GM12878 (cell line): ENCODE measurements around the gene UBAP1. TPM values are rescaled to one million over a fixed set of nuclear protein-coding genes. Genes with fewer than 3 reads are reported as not detected.

Source experiments
- ATAC-seq: fragments of 200-7000 bp; cut with Tn5 transposase; 3 replicates; pipeline ENCODE4 v1.9.1; 2020; ENCODE audit warnings: mild to moderate bottlenecking, moderate library complexity
- BruUV-seq: library from RNA; stranded (reverse); fragments of 400-500 nt; replicated peaks from 2 replicates; lab custom pipeline; 2021; lab: Mats Ljungman, UMichigan
- CTCF ChIA-PET: fragments of 300-600 bp; sonication (Branson Sonifier 250); formaldehyde crosslinking; extraction: SDS; loops from one replicate; lab custom pipeline; 2021; ENCODE audit warnings: inconsistent platforms; lab: Yijun Ruan, JAX
- POLR2A ChIA-PET: fragments of 350-600 bp; formaldehyde crosslinking; extraction: SDS; loops from one replicate; lab custom pipeline; 2021; ENCODE audit warnings: inconsistent platforms; lab: Charles Lee
- RAD21 ChIA-PET: fragments of 300-600 bp; sonication (Branson Sonifier 250); formaldehyde crosslinking; loops from one replicate; lab custom pipeline; 2023; ENCODE audit warnings: antibody characterized with exemption; ENCODE audit not compliant: unreplicated experiment; lab: Charles Lee
- SMC1A ChIA-PET: fragments of 300-600 bp; sonication (Branson Sonifier 250); formaldehyde crosslinking; loops from one replicate; lab custom pipeline; 2023; ENCODE audit not compliant: unreplicated experiment, uncharacterized antibody; lab: Charles Lee
- DNase-seq: peaks from one replicate; pipeline ENCODE4 v3.0.0-alpha.2; 2011; ENCODE audit warnings: low read depth, low spot score
- FAIRE-seq: peaks from 3 replicates; lab custom pipeline; 2011; peaks lifted over from hg19 to GRCh38; lab: Jason Lieb, UNC
- H2AFZ ChIP-seq: 2 replicates; pipeline ENCODE4 v1.6.0; 2011; ENCODE audit warnings: low read depth, low read length, control low read depth; ENCODE audit not compliant: control insufficient read depth
- H3K27ac ChIP-seq: 2 replicates; pipeline ENCODE4 v1.5.1; 2011; ENCODE audit warnings: control low read depth; ENCODE audit not compliant: control insufficient read depth, insufficient read depth
- H3K27me3 ChIP-seq, 2 experiments: replicated peaks in 1 of 2; 2 replicates each; pipeline versions ENCODE4 v1.6.0 to v1.6.1; 2011; ENCODE audit warnings: low read length in 1 of 2; ENCODE audit not compliant: control insufficient read depth in 2 of 2, insufficient read depth in 2 of 2
- H3K36me3 ChIP-seq, 2 experiments: 2 replicates each; pipeline ENCODE4 v1.5.1; 2011; ENCODE audit warnings: low read length in 1 of 2; ENCODE audit not compliant: control insufficient read depth in 2 of 2, insufficient read depth in 2 of 2
- H3K4me1 ChIP-seq: 2 replicates; pipeline ENCODE4 v1.6.1; 2011; ENCODE audit warnings: mild to moderate bottlenecking, low read length, moderate library complexity, mixed read lengths; ENCODE audit not compliant: control insufficient read depth, insufficient read depth
- H3K4me2 ChIP-seq: 2 replicates; pipeline ENCODE4 v1.6.0; 2011; ENCODE audit warnings: control low read depth; ENCODE audit not compliant: control insufficient read depth, insufficient read depth
- H3K4me3 ChIP-seq: fragments of 200-600 bp; sonication (generic); 2 replicates; pipeline ENCODE4 v1.5.1; 2016
- H3K79me2 ChIP-seq: 2 replicates; pipeline ENCODE4 v1.6.0; 2011; ENCODE audit warnings: low read length; ENCODE audit not compliant: control insufficient read depth, insufficient read depth
- H3K9ac ChIP-seq: 2 replicates; pipeline ENCODE4 v1.8.0; 2011; ENCODE audit warnings: low read length, control low read depth, mixed read lengths; ENCODE audit not compliant: control insufficient read depth, insufficient read depth
- H3K9me3 ChIP-seq: replicated peaks from 3 replicates; pipeline ENCODE4 v1.5.1; 2011; ENCODE audit warnings: mild to moderate bottlenecking, low read length; ENCODE audit not compliant: control insufficient read depth, insufficient read depth
- H4K20me1 ChIP-seq: 2 replicates; pipeline ENCODE4 v1.6.0; 2011; ENCODE audit not compliant: control insufficient read depth, insufficient read depth
- BRCA1 ChIP-seq: IDR thresholded peaks from 2 replicates; pipeline ENCODE4 v1.6.1; 2011; ENCODE audit warnings: low read depth, low read length, improper control_type of control experiment
- CBX5 ChIP-seq: sonication (generic); IDR thresholded peaks from 2 replicates; pipeline ENCODE4 v1.6.1; 2016; ENCODE audit warnings: low read depth, moderate library complexity, mild to moderate bottlenecking, inconsistent platforms
- CREB1 ChIP-seq: IDR thresholded peaks from 2 replicates; pipeline ENCODE4 v1.6.1; 2012; ENCODE audit warnings: low read depth, mild to moderate bottlenecking, inconsistent platforms
- ETV6 ChIP-seq, 2 experiments: fragments of 450-650 bp in 1 of 2; IDR thresholded peaks in 1 of 2; conservative IDR thresholded peaks in 1 of 2; 2 replicates each; pipeline ENCODE4 v1.6.1; 2014; ENCODE audit warnings: antibody characterized with exemption in 1 of 2, borderline replicate concordance in 1 of 2, low read depth in 1 of 2, mild to moderate bottlenecking in 1 of 2, moderate library complexity in 1 of 2
- KDM1A ChIP-seq: fragments of 200-600 bp; sonication (generic); IDR thresholded peaks from 2 replicates; pipeline ENCODE4 v1.6.1; 2016; ENCODE audit warnings: borderline replicate concordance
- NR2F1 ChIP-seq: fragments of 450-650 bp; conservative IDR thresholded peaks from 2 replicates; pipeline ENCODE4 v1.6.1; 2017; ENCODE audit warnings: mild to moderate bottlenecking
- RELA ChIP-seq: fragments of 450-650 bp; IDR thresholded peaks from 2 replicates; pipeline ENCODE4 v1.8.0; 2014; ENCODE audit warnings: borderline replicate concordance; ENCODE audit not compliant: partially characterized antibody
- WGBS: methylation state at CpG from one replicate; pipeline ENCODE4 v1.1.6; 2016; ENCODE audit warnings: low lambda C conversion rate; ENCODE audit not compliant: insufficient replicate concordance, insufficient coverage; ENCODE audit errors: missing lambda C conversion rate; 5-methylcytosine and 5-hydroxymethylcytosine counted together
- in situ Hi-C: fragments of 300-500 bp; cut with MboI; formaldehyde crosslinking; loops from 9 replicates; pipeline ENCODE4 v1.14.3; 2018; ENCODE audit warnings: mixed read lengths
- intact Hi-C: fragments of 100-400 bp; cut with micrococcal nuclease; formaldehyde crosslinking; loops from one replicate; pipeline ENCODE4 v1.14.2; 2022; ENCODE audit not compliant: unreplicated experiment
- polyA plus RNA-seq, 11 experiments: library from polyadenylated mRNA; depleted of rRNA in 4 of 11; unstranded in 6 of 11; stranded (reverse) in 5 of 11; fragments of >200 nt; fragmentation: Nextera tagmentation in 4 of 11; fragmentation: Illumina TruSeq in 1 of 11; extraction: Ambion mirVana in 4 of 11; extraction: Trizol in 1 of 11; gene quantifications; 1 replicate in 1 of 11; 2 replicates in 10 of 11; pipeline versions ENCODE4 v1.2.1 to v1.2.3, GENCODE V29; 2011 to 2016; ENCODE audit warnings: inconsistent platforms in 2 of 11, missing spikeins in 2 of 11, low read depth in 1 of 11
- total RNA-seq, 4 experiments: library from RNA; depleted of rRNA in 3 of 4; stranded (reverse); fragments of >200 nt in 3 of 4; fragmentation: Illumina TruSeq in 1 of 4; extraction: Trizol in 1 of 4; gene quantifications; 2 replicates each; pipeline versions ENCODE4 v1.2.1 to v1.2.3, GENCODE V29; 2013 to 2021
- TF ChIP-seq, protein P1 (sequence below): IDR thresholded peaks from 2 replicates; pipeline ENCODE4 v1.6.1; 2012; ENCODE audit warnings: mild to moderate bottlenecking, low read depth, low read length
- TF ChIP-seq, protein P2 (sequence below): fragments of 450-650 bp; IDR thresholded peaks from 2 replicates; pipeline ENCODE4 v1.6.1; 2017; ENCODE audit warnings: antibody characterized with exemption, mild to moderate bottlenecking, moderate library complexity
- TF ChIP-seq, protein P3 (sequence below): fragments of 450-650 bp; IDR thresholded peaks from 2 replicates; pipeline ENCODE4 v1.6.1; 2017; ENCODE audit warnings: low read depth, mild to moderate bottlenecking, moderate library complexity

UBAP1 gene
- total and polyA plus RNA-seq, 10 of the 15 experiments (the other 5 are each of a cell fraction or from before 2014, with no cell fraction given) = 2.1 to 47.9 (median 27.2) TPM

DNA sequence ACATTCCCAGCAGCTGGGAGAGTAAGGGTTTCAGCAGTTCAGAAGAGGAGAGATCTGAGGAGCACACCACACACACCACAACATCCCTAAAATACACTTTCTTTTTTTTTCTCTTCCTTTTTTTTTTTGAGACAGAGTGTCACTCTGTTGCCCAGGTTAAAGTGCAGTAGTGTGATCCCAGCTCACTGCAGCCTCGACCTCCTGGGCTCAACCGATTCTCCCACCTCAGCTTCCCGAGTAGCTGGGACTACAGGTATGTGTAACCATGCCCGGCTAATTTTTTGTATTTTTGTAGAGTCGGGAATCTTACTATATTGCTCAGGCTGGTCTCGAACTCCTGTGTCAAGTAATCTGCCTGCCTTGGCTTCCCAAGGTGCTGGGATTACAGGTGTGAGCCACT lies 9.7 kb upstream of the UBAP1 start (continued):
- TF ChIP-seq, protein P1, sequence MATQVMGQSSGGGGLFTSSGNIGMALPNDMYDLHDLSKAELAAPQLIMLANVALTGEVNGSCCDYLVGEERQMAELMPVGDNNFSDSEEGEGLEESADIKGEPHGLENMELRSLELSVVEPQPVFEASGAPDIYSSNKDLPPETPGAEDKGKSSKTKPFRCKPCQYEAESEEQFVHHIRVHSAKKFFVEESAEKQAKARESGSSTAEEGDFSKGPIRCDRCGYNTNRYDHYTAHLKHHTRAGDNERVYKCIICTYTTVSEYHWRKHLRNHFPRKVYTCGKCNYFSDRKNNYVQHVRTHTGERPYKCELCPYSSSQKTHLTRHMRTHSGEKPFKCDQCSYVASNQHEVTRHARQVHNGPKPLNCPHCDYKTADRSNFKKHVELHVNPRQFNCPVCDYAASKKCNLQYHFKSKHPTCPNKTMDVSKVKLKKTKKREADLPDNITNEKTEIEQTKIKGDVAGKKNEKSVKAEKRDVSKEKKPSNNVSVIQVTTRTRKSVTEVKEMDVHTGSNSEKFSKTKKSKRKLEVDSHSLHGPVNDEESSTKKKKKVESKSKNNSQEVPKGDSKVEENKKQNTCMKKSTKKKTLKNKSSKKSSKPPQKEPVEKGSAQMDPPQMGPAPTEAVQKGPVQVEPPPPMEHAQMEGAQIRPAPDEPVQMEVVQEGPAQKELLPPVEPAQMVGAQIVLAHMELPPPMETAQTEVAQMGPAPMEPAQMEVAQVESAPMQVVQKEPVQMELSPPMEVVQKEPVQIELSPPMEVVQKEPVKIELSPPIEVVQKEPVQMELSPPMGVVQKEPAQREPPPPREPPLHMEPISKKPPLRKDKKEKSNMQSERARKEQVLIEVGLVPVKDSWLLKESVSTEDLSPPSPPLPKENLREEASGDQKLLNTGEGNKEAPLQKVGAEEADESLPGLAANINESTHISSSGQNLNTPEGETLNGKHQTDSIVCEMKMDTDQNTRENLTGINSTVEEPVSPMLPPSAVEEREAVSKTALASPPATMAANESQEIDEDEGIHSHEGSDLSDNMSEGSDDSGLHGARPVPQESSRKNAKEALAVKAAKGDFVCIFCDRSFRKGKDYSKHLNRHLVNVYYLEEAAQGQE = no peak
- TF ChIP-seq NR2F1 = no peak
- TF ChIP-seq, protein P2, sequence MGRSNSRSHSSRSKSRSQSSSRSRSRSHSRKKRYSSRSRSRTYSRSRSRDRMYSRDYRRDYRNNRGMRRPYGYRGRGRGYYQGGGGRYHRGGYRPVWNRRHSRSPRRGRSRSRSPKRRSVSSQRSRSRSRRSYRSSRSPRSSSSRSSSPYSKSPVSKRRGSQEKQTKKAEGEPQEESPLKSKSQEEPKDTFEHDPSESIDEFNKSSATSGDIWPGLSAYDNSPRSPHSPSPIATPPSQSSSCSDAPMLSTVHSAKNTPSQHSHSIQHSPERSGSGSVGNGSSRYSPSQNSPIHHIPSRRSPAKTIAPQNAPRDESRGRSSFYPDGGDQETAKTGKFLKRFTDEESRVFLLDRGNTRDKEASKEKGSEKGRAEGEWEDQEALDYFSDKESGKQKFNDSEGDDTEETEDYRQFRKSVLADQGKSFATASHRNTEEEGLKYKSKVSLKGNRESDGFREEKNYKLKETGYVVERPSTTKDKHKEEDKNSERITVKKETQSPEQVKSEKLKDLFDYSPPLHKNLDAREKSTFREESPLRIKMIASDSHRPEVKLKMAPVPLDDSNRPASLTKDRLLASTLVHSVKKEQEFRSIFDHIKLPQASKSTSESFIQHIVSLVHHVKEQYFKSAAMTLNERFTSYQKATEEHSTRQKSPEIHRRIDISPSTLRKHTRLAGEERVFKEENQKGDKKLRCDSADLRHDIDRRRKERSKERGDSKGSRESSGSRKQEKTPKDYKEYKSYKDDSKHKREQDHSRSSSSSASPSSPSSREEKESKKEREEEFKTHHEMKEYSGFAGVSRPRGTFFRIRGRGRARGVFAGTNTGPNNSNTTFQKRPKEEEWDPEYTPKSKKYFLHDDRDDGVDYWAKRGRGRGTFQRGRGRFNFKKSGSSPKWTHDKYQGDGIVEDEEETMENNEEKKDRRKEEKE = no peak
- no peak for TF ChIP-seq BRCA1

DNA sequence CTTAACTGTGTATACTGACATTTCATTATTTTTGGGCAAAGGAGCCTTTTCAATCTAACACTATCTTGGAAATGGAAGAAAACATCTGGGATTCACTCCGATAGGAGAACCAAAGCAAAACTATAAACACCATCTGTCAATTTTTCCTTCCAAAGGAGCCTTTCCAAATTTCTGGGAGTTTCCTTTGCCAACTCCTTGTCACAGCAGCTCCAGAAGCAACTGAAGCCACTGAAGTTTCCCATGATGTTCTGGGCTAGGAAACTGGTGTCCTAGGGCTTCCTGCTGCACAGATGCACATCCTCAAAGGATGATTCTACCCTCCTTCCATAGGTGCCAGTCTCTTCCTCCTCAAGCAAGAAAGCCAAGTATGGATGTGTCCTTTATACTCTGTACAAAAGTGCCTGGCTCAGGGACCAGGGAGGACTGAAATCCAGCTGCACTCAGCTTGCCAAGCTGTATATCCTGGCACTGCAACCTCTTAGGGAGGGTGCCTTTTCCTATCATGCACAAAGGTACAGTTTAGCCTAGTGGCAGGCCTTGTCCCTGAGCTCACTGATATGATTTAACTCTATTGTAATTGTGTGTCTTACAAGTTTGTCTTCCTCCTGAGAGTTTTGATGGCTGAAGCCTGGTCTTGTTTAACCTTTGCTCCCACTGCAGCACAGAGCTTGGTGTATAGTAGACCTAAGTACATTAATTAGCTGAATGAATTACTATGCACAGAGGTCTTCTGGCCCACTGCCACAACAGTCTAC lies 8.4 kb upstream of the UBAP1 start:
- ATAC-seq = peak; percentile 44
- ChIA-PET RAD21 (no interaction called here), SMC1A (interaction anchor here (0.9 to 1.1 kb wide), 2 partner anchors 43 to 47 kb away, joined by 3 read pairs; no protein-coding TSS in a partner anchor), CTCF (interaction anchor here (0.7 to 1.1 kb wide), 3 partner anchors 23 to 82 kb away, joined by 3 to 4 read pairs (median 3); no protein-coding TSS in a partner anchor), POLR2A (interaction anchor here (0.6 to 0.7 kb wide), 2 partner anchors 20 to 759 kb away, joined by 4 read pairs; no protein-coding TSS in a partner anchor)
- H3K79me2 ChIP-seq = no peaks in the 10 kb centered on the region
- H3K4me2 ChIP-seq = no peak overlapping the region
- no peaks in the 10 kb centered on the region for H3K9me3 ChIP-seq
- H2AFZ ChIP-seq = no peak overlapping the region
- no peak overlapping the region for H3K9ac ChIP-seq
- in situ Hi-C loops (no loop called here), intact Hi-C loops (no loop called here)
- no peak for DNase-seq
- H3K27me3 ChIP-seq = no peaks in the 10 kb centered on the region
- no peaks in the 10 kb centered on the region for H4K20me1 ChIP-seq
- BruUV-seq = no TSS peak
- H3K4me3 ChIP-seq = no peak overlapping the region
- FAIRE-seq = no peak
- no peaks in the 10 kb centered on the region for H3K36me3 ChIP-seq
- H3K4me1 ChIP-seq = no peaks in the 10 kb centered on the region
- TF ChIP-seq CREB1 (no peak), ETV6 (conservative IDR thresholded peaks at IDR 0.05 in 1 of 2, IDR thresholded peaks at IDR 0.05 in 1 of 2; ENCODE audit: borderline replicate concordance in 1 of 2, low read depth in 1 of 2) (no peak), CBX5 (no peak), RELA (no peak), KDM1A (no peak)
- TF ChIP-seq, protein P3, sequence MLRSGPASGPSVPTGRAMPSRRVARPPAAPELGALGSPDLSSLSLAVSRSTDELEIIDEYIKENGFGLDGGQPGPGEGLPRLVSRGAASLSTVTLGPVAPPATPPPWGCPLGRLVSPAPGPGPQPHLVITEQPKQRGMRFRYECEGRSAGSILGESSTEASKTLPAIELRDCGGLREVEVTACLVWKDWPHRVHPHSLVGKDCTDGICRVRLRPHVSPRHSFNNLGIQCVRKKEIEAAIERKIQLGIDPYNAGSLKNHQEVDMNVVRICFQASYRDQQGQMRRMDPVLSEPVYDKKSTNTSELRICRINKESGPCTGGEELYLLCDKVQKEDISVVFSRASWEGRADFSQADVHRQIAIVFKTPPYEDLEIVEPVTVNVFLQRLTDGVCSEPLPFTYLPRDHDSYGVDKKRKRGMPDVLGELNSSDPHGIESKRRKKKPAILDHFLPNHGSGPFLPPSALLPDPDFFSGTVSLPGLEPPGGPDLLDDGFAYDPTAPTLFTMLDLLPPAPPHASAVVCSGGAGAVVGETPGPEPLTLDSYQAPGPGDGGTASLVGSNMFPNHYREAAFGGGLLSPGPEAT = no peak
- no peak overlapping the region for H3K27ac ChIP-seq
- 81% methylated on average over 1 of the region's 1 CpG for WGBS
